OCI-LY7 (cell line): Measurements from ENCODE around the gene CHKA.

Experiments used
- CTCF ChIP-seq: fragments of 200-600 bp; sonication (generic); conservative IDR thresholded peaks from 2 replicates; pipeline ENCODE4 v1.5.1; 2014; ENCODE audit warnings: mild to moderate bottlenecking, antibody characterized with exemption, low read length, moderate library complexity, mixed read lengths
- EZH2phosphoT487 ChIP-seq: fragments of 200-600 bp; sonication (generic); IDR thresholded peaks from 2 replicates; pipeline ENCODE4 v1.6.1; 2018; ENCODE audit warnings: low read depth, borderline replicate concordance, mild to moderate bottlenecking, mixed run types, antibody characterized with exemption, low read length, moderate library complexity, mixed read lengths

GRCh38 chr11:68140496-68141245, 19.5 kb upstream of the CHKA start:
- TF ChIP-seq CTCF, result no peak
- TF ChIP-seq EZH2phosphoT487, result no peak
